Calu3 (cell line): Measurements from ENCODE around the gene CYTH1. TPM values are rescaled to one million over a fixed set of nuclear protein-coding genes. Genes with fewer than 3 reads are reported as not detected.

Source experiments
- BruUV-seq: library from RNA; stranded (reverse); fragments of 400-500 nt; replicated peaks from 2 replicates; lab custom pipeline; 2021; lab: Mats Ljungman, UMichigan
- CTCF ChIA-PET: fragments of 300-600 bp; sonication (Branson Sonifier 250); formaldehyde crosslinking; loops from one replicate; lab custom pipeline; 2022; ENCODE audit warnings: antibody characterized with exemption; lab: Charles Lee
- DNase-seq: peaks from one replicate; pipeline ENCODE4 v3.0.0; 2022
- H3K27ac Mint-ChIP-seq: one replicate; pipeline ENCODE4 v1.8.0; 2022; ENCODE audit warnings: mixed read lengths; ENCODE audit not compliant: unreplicated experiment
- H3K27me3 Mint-ChIP-seq: one replicate; pipeline ENCODE4 v1.8.0; 2022; ENCODE audit warnings: mixed read lengths; ENCODE audit not compliant: unreplicated experiment
- H3K36me3 Mint-ChIP-seq: one replicate; pipeline ENCODE4 v1.8.0; 2022; ENCODE audit warnings: mild to moderate bottlenecking, moderate library complexity, mixed read lengths; ENCODE audit not compliant: insufficient read depth, unreplicated experiment
- H3K4me1 Mint-ChIP-seq: one replicate; pipeline ENCODE4 v1.8.0; 2022; ENCODE audit warnings: mild to moderate bottlenecking, low read depth, mixed read lengths; ENCODE audit not compliant: unreplicated experiment
- H3K4me3 Mint-ChIP-seq: one replicate; pipeline ENCODE4 v1.8.0; 2022; ENCODE audit warnings: mild to moderate bottlenecking, low read depth, moderate library complexity, mixed read lengths; ENCODE audit not compliant: unreplicated experiment
- H3K9me3 Mint-ChIP-seq: one replicate; pipeline ENCODE4 v1.8.0; 2022; ENCODE audit warnings: low read depth, mixed read lengths; ENCODE audit not compliant: unreplicated experiment
- intact Hi-C: fragments of 100-400 bp; cut with micrococcal nuclease; formaldehyde crosslinking; loops from one replicate; pipeline ENCODE4 v1.10.0; 2022; ENCODE audit not compliant: unreplicated experiment
- total RNA-seq: library from RNA; stranded (reverse); gene quantifications from 2 replicates; pipeline ENCODE4 v1.2.3, GENCODE V29; 2022
- TF ChIP-seq, protein P1 (sequence below): fragments of 200-600 bp; IDR thresholded peaks from one replicate; pipeline ENCODE4 v1.8.0; 2022; ENCODE audit warnings: antibody characterized with exemption; ENCODE audit not compliant: unreplicated experiment

Gene CYTH1
- total RNA-seq, 1 experiment from 2014 or later: 40.5 TPM

DNA sequence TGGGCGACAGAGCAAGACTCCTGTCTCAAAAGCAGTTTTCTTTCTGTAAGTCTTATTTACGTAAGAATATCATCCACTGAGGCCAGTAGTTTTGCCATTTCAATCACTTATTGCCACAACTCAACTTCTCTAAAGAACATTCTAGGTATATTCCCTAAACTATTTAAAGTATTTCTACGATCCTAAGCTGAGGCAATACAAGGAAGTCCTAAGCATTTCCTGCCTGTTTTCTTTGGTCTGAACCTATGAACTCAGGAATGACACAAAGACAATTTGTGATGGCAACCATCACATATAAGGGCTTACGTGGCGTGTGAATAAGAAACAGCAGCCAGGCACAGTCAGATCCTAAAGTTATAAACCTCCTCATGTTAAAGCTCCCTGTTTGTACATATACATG, 44.3 kb upstream of the CYTH1 start:
- TF ChIP-seq, protein P1, sequence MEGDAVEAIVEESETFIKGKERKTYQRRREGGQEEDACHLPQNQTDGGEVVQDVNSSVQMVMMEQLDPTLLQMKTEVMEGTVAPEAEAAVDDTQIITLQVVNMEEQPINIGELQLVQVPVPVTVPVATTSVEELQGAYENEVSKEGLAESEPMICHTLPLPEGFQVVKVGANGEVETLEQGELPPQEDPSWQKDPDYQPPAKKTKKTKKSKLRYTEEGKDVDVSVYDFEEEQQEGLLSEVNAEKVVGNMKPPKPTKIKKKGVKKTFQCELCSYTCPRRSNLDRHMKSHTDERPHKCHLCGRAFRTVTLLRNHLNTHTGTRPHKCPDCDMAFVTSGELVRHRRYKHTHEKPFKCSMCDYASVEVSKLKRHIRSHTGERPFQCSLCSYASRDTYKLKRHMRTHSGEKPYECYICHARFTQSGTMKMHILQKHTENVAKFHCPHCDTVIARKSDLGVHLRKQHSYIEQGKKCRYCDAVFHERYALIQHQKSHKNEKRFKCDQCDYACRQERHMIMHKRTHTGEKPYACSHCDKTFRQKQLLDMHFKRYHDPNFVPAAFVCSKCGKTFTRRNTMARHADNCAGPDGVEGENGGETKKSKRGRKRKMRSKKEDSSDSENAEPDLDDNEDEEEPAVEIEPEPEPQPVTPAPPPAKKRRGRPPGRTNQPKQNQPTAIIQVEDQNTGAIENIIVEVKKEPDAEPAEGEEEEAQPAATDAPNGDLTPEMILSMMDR: no peak
- BruUV-seq: no TSS peak
- DNase-seq: no peak
- no peaks in the 10 kb centered on the region for H3K4me1 Mint-ChIP-seq
- H3K36me3 Mint-ChIP-seq: peaks cover 72% of the 10 kb centered on the region
- CTCF ChIA-PET: interaction anchor here (0.5 to 0.6 kb wide), 2 partner anchors 97 to 1022 kb away, joined by 3 to 5 read pairs; no protein-coding TSS in a partner anchor
- H3K4me3 Mint-ChIP-seq: no peak overlapping the region
- no peak overlapping the region for H3K27ac Mint-ChIP-seq
- H3K9me3 Mint-ChIP-seq: no peaks in the 10 kb centered on the region
- intact Hi-C loops: no loop called here
- no peaks in the 10 kb centered on the region for H3K27me3 Mint-ChIP-seq

GRCh38 chr17:78825696-78826095, 43.6 kb upstream of the CYTH1 start:
- Mint-ChIP-seq H3K9me3 (no peaks in the 10 kb centered on the region), H3K36me3 (peaks cover 71% of the 10 kb centered on the region), H3K27ac (no peak overlapping the region), H3K4me3 (no peak overlapping the region), H3K27me3 (no peaks in the 10 kb centered on the region), H3K4me1 (no peaks in the 10 kb centered on the region)
- TF ChIP-seq, protein P1: no peak
- no TSS peak for BruUV-seq
- CTCF ChIA-PET: no interaction called here
- no peak for DNase-seq
- intact Hi-C loops: no loop called here

GRCh38 chr17:78824240-78824639, 42.2 kb upstream of the CYTH1 start:
- CTCF ChIA-PET: no interaction called here
- H3K4me1 Mint-ChIP-seq: no peaks in the 10 kb centered on the region
- no peak overlapping the region for H3K27ac Mint-ChIP-seq
- no TSS peak for BruUV-seq
- H3K27me3 Mint-ChIP-seq: no peaks in the 10 kb centered on the region
- H3K36me3 Mint-ChIP-seq: peaks cover 75% of the 10 kb centered on the region
- no peak for DNase-seq
- TF ChIP-seq, protein P1: no peak
- H3K4me3 Mint-ChIP-seq: no peak overlapping the region
- intact Hi-C loops: no loop called here
- H3K9me3 Mint-ChIP-seq: no peaks in the 10 kb centered on the region

- CTCF ChIA-PET: interaction anchor here (0.6 kb wide), 1 partner anchor 10 kb away, joined by 3 read pairs; no protein-coding TSS in a partner anchor
- H3K27me3 Mint-ChIP-seq: no peaks in the 10 kb centered on the region
Observed at GRCh38 chr17:78823282-78824046, 41.4 kb upstream of the CYTH1 start.

More at GRCh38 chr17:78823282-78824046, 41.4 kb upstream of the CYTH1 start:
- Mint-ChIP-seq H3K9me3 (no peaks in the 10 kb centered on the region), H3K36me3 (peaks cover 81% of the 10 kb centered on the region), H3K4me1 (no peaks in the 10 kb centered on the region), H3K4me3 (no peak overlapping the region), H3K27ac (no peak overlapping the region)
- intact Hi-C loops: no loop called here
- TF ChIP-seq, protein P1: no peak
- BruUV-seq: no TSS peak
- DNase-seq: no peak
